ENCODE results near the gene DCBLD1. TPM values are rescaled to one million over a fixed set of nuclear protein-coding genes. Genes with fewer than 3 reads are reported as not detected.
"Not testable (repeated sequence)": the region's sequence is repeated elsewhere in the genome, so short reads cannot be mapped to it uniquely, and the experiment has no call there.

Gene DCBLD1
- total RNA-seq, result 14.2 TPM

DNA sequence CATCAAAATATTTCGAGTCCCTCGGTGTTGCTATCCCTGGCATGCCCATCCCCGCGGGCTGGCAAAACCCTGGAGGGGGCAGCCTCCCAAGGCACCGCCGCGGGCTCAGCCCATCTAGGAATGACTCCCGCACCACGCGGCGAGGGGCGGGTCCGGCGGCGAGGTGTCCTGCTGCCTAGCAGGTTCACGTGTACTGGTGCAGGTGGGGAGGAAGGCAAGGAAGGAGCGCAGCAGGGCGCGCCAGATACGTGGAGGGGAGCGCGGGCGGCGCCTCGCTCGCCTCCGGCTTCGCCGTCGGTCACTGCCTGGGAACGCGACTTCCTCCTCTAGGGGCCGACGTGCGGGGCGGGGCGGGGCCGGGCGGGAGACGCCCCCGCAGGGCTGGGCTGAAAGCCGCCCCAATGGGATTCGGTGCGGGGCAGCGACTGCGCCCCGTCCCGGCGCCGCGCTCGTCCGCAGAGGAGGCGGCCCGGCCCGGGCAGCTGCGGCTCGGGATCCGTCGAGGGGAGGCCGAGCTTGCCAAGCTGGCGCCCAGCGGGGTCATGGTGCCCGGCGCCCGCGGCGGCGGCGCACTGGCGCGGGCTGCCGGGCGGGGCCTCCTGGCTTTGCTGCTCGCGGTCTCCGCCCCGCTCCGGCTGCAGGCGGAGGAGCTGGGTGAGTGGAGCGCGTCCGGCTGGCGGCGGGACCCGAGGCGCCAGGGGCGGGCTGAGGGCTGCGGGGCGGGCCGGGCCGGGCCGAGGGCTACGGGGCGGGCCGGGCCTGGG, at the start of gene DCBLD1:
DCBLD1 (plus strand) TSS at position 435 of the 764 bp plus-strand sequence; CDS start at position 543, 108 bp downstream.
- peak in 1 of 2 donors; percentile 63 for TF ChIP-seq POLR2A (IDR thresholded peaks at IDR 0.05)
- TF ChIP-seq CTCF (IDR thresholded peaks at IDR 0.05), result no peak
- peak in 1 of 2 donors; percentile 62 for TF ChIP-seq POLR2AphosphoS5 (IDR thresholded peaks at IDR 0.05; ENCODE audit: insufficient read depth in 1 of 2, low read depth in 1 of 2)
- Histone ChIP-seq H3K9me3 (no peaks in the 10 kb centered on the region), H3K27ac (peak within 1 kb of the TSS; percentile 92), H3K36me3 (no peaks in the 10 kb centered on the region), H3K4me3 (peak within 1 kb of the TSS; percentile 52 to 84), H3K4me1 (peaks cover 32% of the 10 kb centered on the region), H3K27me3 (no peaks in the 10 kb centered on the region)
- intact Hi-C loops (cut with DNase I), result no loop called here
- DNase-seq (ENCODE audit: extremely low spot score in 2 of 2), result no peak

DNA sequence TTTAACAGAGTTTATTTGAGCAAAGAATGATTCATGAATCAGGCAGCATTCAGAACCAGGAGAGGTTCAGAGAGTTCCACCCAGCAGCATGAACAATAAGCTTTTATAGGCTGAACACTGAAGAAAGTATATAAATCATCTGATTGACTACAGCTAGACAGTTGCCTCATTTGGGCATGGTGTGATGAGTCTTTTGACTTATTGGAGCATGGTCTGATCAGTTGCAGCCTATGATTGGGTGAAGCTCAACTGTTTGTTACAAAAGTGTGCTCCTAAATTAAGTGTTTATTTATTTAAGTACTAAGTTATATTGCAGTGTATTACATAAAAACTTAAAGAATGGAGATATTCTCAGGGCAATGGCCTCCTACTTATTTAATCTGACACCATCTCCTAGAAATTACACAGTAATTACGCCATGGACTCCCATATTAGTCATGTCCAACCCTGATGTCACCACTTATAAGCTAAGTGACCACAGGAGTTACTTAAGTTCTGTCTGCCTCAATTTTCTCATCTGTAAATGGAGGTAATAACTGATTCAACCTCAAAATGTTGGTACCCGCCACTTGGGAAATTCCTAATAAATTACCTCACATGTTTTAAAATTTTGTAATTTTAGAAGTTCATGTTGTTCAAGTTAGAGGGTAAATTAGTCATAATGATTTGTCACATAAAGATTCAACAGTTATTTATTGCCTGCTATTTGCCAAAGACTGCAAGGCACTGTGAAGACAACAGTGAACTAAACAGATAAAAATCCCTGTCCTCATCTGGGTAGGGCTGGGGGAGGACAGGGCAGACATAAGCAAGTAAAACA, 41.6 kb upstream of the DCBLD1 start:
- H3K27ac ChIP-seq, result no peak overlapping the region
- no peak for DNase-seq (ENCODE audit: extremely low spot score in 2 of 2)
- no peaks in the 10 kb centered on the region for H3K27me3 ChIP-seq
- TF ChIP-seq POLR2A (IDR thresholded peaks at IDR 0.05) (no peak), POLR2AphosphoS5 (IDR thresholded peaks at IDR 0.05; ENCODE audit: insufficient read depth in 1 of 2, low read depth in 1 of 2) (no peak), CTCF (IDR thresholded peaks at IDR 0.05) (no peak)
- intact Hi-C loops (cut with DNase I), result no loop called here
- H3K4me1 ChIP-seq, result peaks cover 5% of the 10 kb centered on the region
- H3K9me3 ChIP-seq, result no peaks in the 10 kb centered on the region
- no peak overlapping the region for H3K4me3 ChIP-seq
- H3K36me3 ChIP-seq, result no peaks in the 10 kb centered on the region

DNA sequence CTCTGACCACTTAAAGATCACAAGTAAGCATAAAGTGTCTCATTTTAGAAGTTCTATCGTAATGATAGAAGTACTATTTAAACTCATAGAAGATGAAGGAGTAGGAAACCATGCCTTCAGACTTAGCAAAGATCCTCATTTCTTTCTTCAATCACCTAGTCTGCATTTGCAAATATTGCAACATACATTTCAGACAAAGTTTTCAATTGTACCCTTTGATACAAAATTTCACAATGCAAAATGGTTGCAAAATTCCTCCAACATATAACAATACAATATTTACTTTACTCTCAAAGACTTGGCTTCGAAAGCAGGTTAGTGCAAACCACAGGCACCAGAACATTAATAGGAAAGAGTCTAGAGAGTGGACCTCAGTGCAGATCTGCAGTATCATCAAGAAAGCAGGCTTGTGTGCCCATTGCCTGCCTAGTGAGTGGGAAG, 40.6 kb upstream of the DCBLD1 start:
- H3K27ac ChIP-seq, result no peak overlapping the region
- intact Hi-C loops (cut with DNase I), result no loop called here
- TF ChIP-seq CTCF (IDR thresholded peaks at IDR 0.05), result no peak

GRCh38 chr6:117442313-117442712, 40.2 kb upstream of the DCBLD1 start:
- intact Hi-C loops (cut with DNase I); H3K4me1 ChIP-seq; DNase-seq (ENCODE audit: extremely low spot score in 2 of 2); H3K4me3 ChIP-seq; H3K27me3 ChIP-seq; H3K27ac ChIP-seq; H3K9me3 ChIP-seq; H3K36me3 ChIP-seq: not testable (repeated sequence)

More for the DNA sequence above, 40.6 kb upstream of the DCBLD1 start:
- H3K4me1 ChIP-seq, result peaks cover 5% of the 10 kb centered on the region
- H3K36me3 ChIP-seq, result no peaks in the 10 kb centered on the region
- no peak overlapping the region for H3K4me3 ChIP-seq
- H3K27me3 ChIP-seq, result no peaks in the 10 kb centered on the region
- no peak for DNase-seq (ENCODE audit: extremely low spot score in 2 of 2)
- no peaks in the 10 kb centered on the region for H3K9me3 ChIP-seq

DNA sequence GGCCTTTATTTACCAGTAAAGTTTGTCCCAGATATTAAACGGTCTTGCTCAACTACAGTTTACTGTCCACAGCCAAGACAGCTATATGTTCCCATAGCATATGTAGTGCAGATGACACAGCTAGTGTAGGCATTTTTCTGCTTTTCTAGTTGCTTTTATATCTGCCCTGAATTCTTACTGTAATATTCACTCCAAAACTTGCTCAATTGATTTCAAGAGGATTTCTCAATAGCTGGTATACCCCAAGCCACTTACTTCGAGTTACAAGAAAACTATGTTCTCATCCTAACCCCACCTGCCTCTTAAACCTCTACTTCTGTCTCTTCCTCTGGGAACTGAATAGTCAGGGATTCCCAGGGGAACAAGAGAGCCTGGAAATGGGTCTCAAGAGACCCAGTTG, 37.9 kb upstream of the DCBLD1 start:
- no peaks in the 10 kb centered on the region for H3K9me3 ChIP-seq
- intact Hi-C loops (cut with DNase I), result no loop called here
- no peak overlapping the region for H3K4me3 ChIP-seq
- H3K27ac ChIP-seq, result no peak overlapping the region
- no peaks in the 10 kb centered on the region for H3K27me3 ChIP-seq
- TF ChIP-seq POLR2AphosphoS5 (IDR thresholded peaks at IDR 0.05; ENCODE audit: insufficient read depth in 1 of 2, low read depth in 1 of 2), result no peak
- no peak for TF ChIP-seq CTCF (IDR thresholded peaks at IDR 0.05)
- TF ChIP-seq POLR2A (IDR thresholded peaks at IDR 0.05), result no peak
- peaks cover 13% of the 10 kb centered on the region for H3K4me1 ChIP-seq
- no peak for DNase-seq (ENCODE audit: extremely low spot score in 2 of 2)
- H3K36me3 ChIP-seq, result no peaks in the 10 kb centered on the region
